Neutrophil (primary cell): Measurements from ENCODE around the gene ZNF862.

ENCODE experiments used
- H3K27ac ChIP-seq: fragments of 200-600 bp; sonication (generic); 2 replicates; pipeline ENCODE4 v1.5.1; 2016; ENCODE audit warnings: mild to moderate bottlenecking, moderate library complexity
- H3K27me3 ChIP-seq: fragments of 200-600 bp; sonication (generic); 2 replicates; pipeline ENCODE4 v1.6.0; 2016; ENCODE audit warnings: mild to moderate bottlenecking
- H3K36me3 ChIP-seq: fragments of 200-600 bp; sonication (generic); 2 replicates; pipeline ENCODE4 v1.5.1; 2017
- H3K4me1 ChIP-seq, 2 experiments: fragments of 200-600 bp in 1 of 2; sonication (generic) in 1 of 2; 1 replicate in 1 of 2; 2 replicates in 1 of 2; pipeline versions ENCODE4 v1.5.1 to v1.6.1; 2013 to 2016; ENCODE audit warnings: low read depth in 1 of 2, low read length in 1 of 2, mild to moderate bottlenecking in 1 of 2, moderate library complexity in 1 of 2; ENCODE audit not compliant: control insufficient read depth in 1 of 2, insufficient read depth in 1 of 2
- H3K4me3 ChIP-seq, 2 experiments: fragments of 200-600 bp in 1 of 2; sonication (generic) in 1 of 2; 1 replicate in 1 of 2; 2 replicates in 1 of 2; pipeline ENCODE4 v1.5.1; 2013 to 2016; ENCODE audit warnings: low read depth in 1 of 2, low read length in 1 of 2, mild to moderate bottlenecking in 1 of 2, moderate library complexity in 1 of 2
- H3K9me3 ChIP-seq: fragments of 200-600 bp; sonication (generic); 2 replicates; pipeline ENCODE4 v1.5.1; 2016
- TF ChIP-seq, protein P1 (sequence below): fragments of 200-600 bp; sonication (generic); IDR thresholded peaks from 2 replicates; pipeline ENCODE4 v1.5.1; 2016; ENCODE audit warnings: antibody characterized with exemption

Gene ZNF862

DNA sequence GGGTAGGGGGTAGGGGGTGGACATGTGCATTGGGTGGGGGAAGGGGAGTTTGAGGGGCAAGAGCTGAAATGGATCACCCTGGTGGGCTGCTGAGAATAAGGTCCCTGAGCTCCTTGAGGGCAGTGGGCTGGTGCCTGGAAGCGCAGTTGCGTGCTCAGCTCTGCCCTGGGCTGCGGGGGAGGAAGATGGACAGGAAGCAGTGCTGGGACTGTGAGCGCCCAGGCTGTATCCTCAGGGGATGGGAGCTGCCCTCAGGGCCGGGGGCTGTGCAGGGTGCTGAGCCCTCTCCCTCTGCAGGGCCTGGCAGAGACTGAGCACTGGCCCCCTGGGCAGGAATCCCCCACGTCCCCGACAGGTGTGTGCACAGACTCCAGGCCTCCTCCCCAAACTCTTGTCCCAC is 40.4 kb upstream of the ZNF862 start:
- H3K27ac ChIP-seq = no peak overlapping the region
- no peaks in the 10 kb centered on the region for H3K9me3 ChIP-seq
- no peaks in the 10 kb centered on the region for H3K36me3 ChIP-seq
- H3K27me3 ChIP-seq = peaks cover 13% of the 10 kb centered on the region
- no peaks in the 10 kb centered on the region for H3K4me1 ChIP-seq
- no peak overlapping the region for H3K4me3 ChIP-seq
- TF ChIP-seq, protein P1, sequence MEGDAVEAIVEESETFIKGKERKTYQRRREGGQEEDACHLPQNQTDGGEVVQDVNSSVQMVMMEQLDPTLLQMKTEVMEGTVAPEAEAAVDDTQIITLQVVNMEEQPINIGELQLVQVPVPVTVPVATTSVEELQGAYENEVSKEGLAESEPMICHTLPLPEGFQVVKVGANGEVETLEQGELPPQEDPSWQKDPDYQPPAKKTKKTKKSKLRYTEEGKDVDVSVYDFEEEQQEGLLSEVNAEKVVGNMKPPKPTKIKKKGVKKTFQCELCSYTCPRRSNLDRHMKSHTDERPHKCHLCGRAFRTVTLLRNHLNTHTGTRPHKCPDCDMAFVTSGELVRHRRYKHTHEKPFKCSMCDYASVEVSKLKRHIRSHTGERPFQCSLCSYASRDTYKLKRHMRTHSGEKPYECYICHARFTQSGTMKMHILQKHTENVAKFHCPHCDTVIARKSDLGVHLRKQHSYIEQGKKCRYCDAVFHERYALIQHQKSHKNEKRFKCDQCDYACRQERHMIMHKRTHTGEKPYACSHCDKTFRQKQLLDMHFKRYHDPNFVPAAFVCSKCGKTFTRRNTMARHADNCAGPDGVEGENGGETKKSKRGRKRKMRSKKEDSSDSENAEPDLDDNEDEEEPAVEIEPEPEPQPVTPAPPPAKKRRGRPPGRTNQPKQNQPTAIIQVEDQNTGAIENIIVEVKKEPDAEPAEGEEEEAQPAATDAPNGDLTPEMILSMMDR = no peak

DNA sequence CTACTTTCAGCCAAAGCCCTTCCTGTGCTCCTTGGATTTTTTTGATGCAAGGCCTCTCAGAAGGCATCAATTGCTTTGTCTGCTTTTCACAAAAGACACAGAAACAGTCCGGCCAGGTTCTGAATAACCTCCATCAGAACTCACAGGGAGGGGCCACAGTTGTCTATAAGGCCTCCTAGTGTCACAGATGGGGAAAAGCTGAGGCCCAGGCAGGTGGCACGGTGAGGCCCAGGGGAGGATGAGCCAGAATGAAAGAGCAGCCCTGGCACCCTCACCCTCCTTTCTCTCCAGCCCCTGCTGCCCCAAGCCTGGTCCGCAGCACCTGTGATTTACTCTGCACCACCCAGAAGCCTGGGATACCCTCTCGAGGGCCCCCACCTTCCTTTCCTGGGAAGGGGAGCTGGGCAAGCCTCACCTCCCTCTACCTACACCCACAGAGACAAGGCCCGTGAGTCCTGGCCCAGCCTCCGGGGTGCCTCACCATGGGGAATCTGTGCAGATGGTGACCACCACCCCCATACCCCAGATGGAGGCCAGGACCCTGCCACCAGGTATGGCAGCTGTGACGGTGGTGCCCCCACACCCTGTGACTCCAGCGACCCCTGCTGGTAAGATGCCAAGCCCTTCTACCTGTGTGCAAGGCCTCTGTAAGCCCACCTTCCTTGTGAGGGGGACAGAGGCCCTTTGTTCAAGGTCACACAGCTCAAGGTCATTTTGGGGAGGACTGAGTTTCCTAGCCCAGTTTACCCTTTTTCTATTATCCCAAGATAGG is 38.6 kb upstream of the ZNF862 start:
- no peaks in the 10 kb centered on the region for H3K4me1 ChIP-seq
- no peaks in the 10 kb centered on the region for H3K36me3 ChIP-seq
- no peak overlapping the region for H3K27ac ChIP-seq
- no peaks in the 10 kb centered on the region for H3K27me3 ChIP-seq
- no peak overlapping the region for H3K4me3 ChIP-seq
- TF ChIP-seq, protein P1 = peak; percentile 53
- H3K9me3 ChIP-seq = no peaks in the 10 kb centered on the region

DNA sequence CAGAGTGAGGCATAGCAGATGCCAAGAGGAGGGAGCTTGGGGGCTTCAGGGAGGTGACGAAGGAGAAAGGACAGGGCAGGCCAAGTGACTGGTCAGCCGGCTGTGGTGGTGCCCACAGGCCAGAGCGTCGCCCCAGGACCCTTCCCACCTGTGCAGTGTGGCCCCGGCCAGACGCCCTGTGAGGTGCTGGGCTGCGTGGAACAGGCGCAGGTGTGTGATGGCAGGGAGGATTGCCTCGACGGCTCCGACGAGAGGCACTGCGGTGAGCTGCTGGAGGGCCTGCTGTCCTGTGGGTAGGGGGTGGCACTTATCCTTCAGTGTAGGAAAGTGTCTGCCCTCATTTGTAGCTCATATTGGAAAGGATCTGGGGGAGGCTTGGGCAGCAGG is 38.0 kb upstream of the ZNF862 start:
- Histone ChIP-seq H3K36me3 (no peaks in the 10 kb centered on the region), H3K9me3 (no peaks in the 10 kb centered on the region), H3K27ac (no peak overlapping the region), H3K4me3 (no peak overlapping the region), H3K4me1 (no peaks in the 10 kb centered on the region), H3K27me3 (no peaks in the 10 kb centered on the region)
- TF ChIP-seq, protein P1 = no peak

DNA sequence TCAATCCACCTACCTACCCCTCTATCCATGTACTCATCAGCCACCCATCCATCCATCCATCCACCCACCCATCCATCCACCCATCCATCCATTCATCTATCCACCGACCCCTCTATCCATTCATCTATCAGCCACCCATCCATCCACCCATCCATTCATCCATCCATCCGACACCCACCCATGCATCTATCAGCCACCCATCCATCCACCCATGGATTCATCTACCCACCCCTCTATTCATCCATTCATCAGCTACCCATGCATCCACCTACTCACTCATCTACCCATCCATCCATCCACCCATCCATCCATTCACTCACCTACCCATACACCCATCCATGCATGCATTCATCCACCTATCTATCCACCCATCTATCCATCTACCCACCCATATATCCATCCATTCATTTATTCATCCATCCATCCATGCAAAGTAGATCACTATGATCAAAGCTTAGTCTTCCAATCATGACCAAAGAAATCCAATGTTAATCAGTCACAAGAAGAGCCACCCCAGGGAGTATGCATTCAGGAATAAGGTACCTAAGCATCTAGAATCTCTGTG is 37.1 kb upstream of the ZNF862 start:
- Histone ChIP-seq H3K27me3 (no peaks in the 10 kb centered on the region), H3K9me3 (no peaks in the 10 kb centered on the region), H3K36me3 (no peaks in the 10 kb centered on the region), H3K4me3 (no peak overlapping the region), H3K27ac (no peak overlapping the region), H3K4me1 (no peaks in the 10 kb centered on the region)
- TF ChIP-seq, protein P1 = no peak

DNA sequence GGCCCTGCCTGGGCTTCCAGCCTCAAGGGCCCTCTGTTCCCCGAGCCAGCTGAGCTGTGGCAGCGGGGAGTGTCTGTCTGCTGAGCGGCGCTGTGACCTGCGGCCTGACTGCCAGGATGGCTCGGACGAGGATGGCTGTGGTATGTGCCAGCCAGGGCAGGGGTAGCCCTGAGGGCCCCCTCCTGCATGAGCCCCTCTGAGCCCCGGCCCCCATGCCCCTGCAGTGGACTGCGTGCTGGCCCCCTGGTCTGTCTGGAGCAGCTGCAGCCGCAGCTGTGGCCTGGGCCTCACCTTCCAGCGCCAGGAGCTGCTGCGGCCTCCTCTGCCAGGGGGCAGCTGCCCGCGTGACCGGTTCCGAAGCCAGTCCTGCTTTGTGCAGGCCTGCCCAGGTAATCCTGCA is 36.4 kb upstream of the ZNF862 start:
- Histone ChIP-seq H3K27ac (no peak overlapping the region), H3K9me3 (no peaks in the 10 kb centered on the region), H3K4me3 (no peak overlapping the region), H3K27me3 (no peaks in the 10 kb centered on the region), H3K36me3 (no peaks in the 10 kb centered on the region), H3K4me1 (no peaks in the 10 kb centered on the region)
- TF ChIP-seq, protein P1 = no peak
